ENCODE measurements around the gene TMC6. TPM values are rescaled to one million over a fixed set of nuclear protein-coding genes. Genes with fewer than 3 reads are reported as not detected.

The TMC6 gene
- total and polyA plus RNA-seq, 2 of the 13 experiments (the other 11 are each of a cell fraction or from before 2014, with no cell fraction given), result 48.4 to 99.1 TPM

- FAIRE-seq (no peak), ATAC-seq (no peak), DNase-seq (ENCODE audit: low spot score) (no peak)
- no peak overlapping the region for H3K27ac ChIP-seq (ENCODE audit: extremely low read length, insufficient read depth, low read length)
- intact Hi-C loops (cut with micrococcal nuclease; ENCODE audit: unreplicated experiment), result no loop called here
- peaks cover 19% of the 10 kb centered on the region for H3K79me2 ChIP-seq (ENCODE audit: insufficient read depth, low read length)
- H3K9ac ChIP-seq (ENCODE audit: insufficient read depth, low read depth, low read length), result no peak overlapping the region
- BruUV-seq (replicated peaks), result no TSS peak
- H4K20me1 ChIP-seq (ENCODE audit: insufficient read depth, low read length), result peaks cover 12% of the 10 kb centered on the region; the same call in 1 of the 2 replicates
- no peaks in the 10 kb centered on the region for H3K9me3 ChIP-seq (ENCODE audit: low read length)
- ChIA-PET CTCF (ENCODE audit: low intra/inter-chr PET ratio, low total read pairs) (no interaction called here), POLR2A (no interaction called here)
- H3K36me3 ChIP-seq (replicated peaks in 1 of 2; ENCODE audit: control insufficient read depth in 1 of 2, insufficient read depth in 2 of 2, low read length in 2 of 2), result peaks cover 43 to 57% of the 10 kb centered on the region in 2 experiments; a peak in 4 of 5 replicates
- TF ChIP-seq NCOR1 (IDR thresholded peaks at IDR 0.05; ENCODE audit: borderline replicate concordance, low read length) (no peak), ZC3H13 (CRISPR knock-in tag; IDR thresholded peaks at IDR 0.05) (0 out of 2 replicates have a peak, but pooled peaks have one; percentile 30), DZIP1 (CRISPR knock-in tag; IDR thresholded peaks at IDR 0.05) (no peak), ZMYM3 (CRISPR knock-in tag; IDR thresholded peaks at IDR 0.05) (peak; percentile 35; the same call in 1 of the 2 replicates), ZNF652 (CRISPR knock-in tag; IDR thresholded peaks at IDR 0.05; ENCODE audit: borderline replicate concordance, low read depth) (no peak)
- in situ Hi-C loops (cut with HindIII; ENCODE audit: extremely low pct_ligation_motif_present, low pct_unique_long_range_greater_than_20kb), result no loop called here
- no peaks in the 10 kb centered on the region for H3K27me3 ChIP-seq (ENCODE audit: control insufficient read depth in 1 of 2, insufficient read depth in 2 of 2, low read length in 2 of 2)
- no peak overlapping the region for H3K4me2 ChIP-seq (ENCODE audit: low read depth, low read length)
- H2AFZ ChIP-seq (ENCODE audit: low read length), result no peak overlapping the region
- H3K4me3 ChIP-seq (replicated peaks in 1 of 3; ENCODE audit: insufficient read depth in 1 of 3, low read depth in 2 of 3, low read length in 3 of 3), result no peak overlapping the region
- WGBS (ENCODE audit: low lambda C conversion rate), result 98% methylated on average over 4 of the region's 4 CpGs
- peaks cover 27% of the 10 kb centered on the region for H3K4me1 ChIP-seq (ENCODE audit: insufficient read depth, low read length)
These were observed 5.7 kb downstream of the TMC6 start for GRCh38 chr17:78122931-78123249.

Data from HepG2 (cell line).